ENCODE results near the gene ESYT3. TPM values are rescaled to one million over a fixed set of nuclear protein-coding genes. Genes with fewer than 3 reads are reported as not detected.

ESYT3 gene
- total and polyA plus RNA-seq, 2 of the 8 experiments (the other 6 are each of a cell fraction or from before 2014, with no cell fraction given) = 4.4 to 7.3 TPM

GRCh38 chr3:138405486-138405885 is 28.9 kb upstream of the ESYT3 start:
- TF ChIP-seq TBP (IDR thresholded peaks at IDR 0.05; ENCODE audit: low read depth, low read length) = no peak
- TF ChIP-seq TCF12 (IDR thresholded peaks at IDR 0.05; ENCODE audit: low read depth, low read length) = no peak
- Histone ChIP-seq H2BK120ac (replicated peaks; ENCODE audit: low read depth, low read length) (no peak overlapping the region), H3K56ac (replicated peaks; ENCODE audit: insufficient read length, low read depth, low read length) (no peak overlapping the region), H3K9me3 (ENCODE audit: insufficient read depth in 2 of 2, low read depth in 1 of 2, low read length in 1 of 2) (0 out of 4 replicates have a peak, but pooled peaks cover 0 to 4% of the 10 kb centered on the region in 2 experiments), H3K23me2 (ENCODE audit: low read depth, low read length) (no peaks in the 10 kb centered on the region), H3K23ac (ENCODE audit: insufficient read length) (no peak overlapping the region), H4K91ac (replicated peaks; ENCODE audit: insufficient read length, low read length) (no peak overlapping the region), H3K36me3 (ENCODE audit: control insufficient read depth in 2 of 4, insufficient read depth in 4 of 4, low read length in 3 of 4) (peaks cover 0 to 8% (median 4%) of the 10 kb centered on the region in 4 experiments; a peak in 1 of 8 replicates), H3K27ac (ENCODE audit: low read depth, low read length) (no peak overlapping the region), H3K14ac (ENCODE audit: insufficient read length) (no peak overlapping the region), H2BK15ac (ENCODE audit: low read length) (no peak overlapping the region), H2BK12ac (ENCODE audit: low read depth, low read length) (no peak overlapping the region), H3K4me3 (ENCODE audit: extremely low read depth in 1 of 4, insufficient read depth in 2 of 4, low read depth in 3 of 4, low read length in 4 of 4) (no peak overlapping the region), H4K20me1 (replicated peaks in 1 of 2; ENCODE audit: control insufficient read depth in 1 of 2, insufficient read depth in 2 of 2, low read length in 2 of 2) (no peaks in the 10 kb centered on the region), H3K79me2 (ENCODE audit: control insufficient read depth in 1 of 2, insufficient read depth in 2 of 2, low read length in 2 of 2) (no peaks in the 10 kb centered on the region), H4K5ac (ENCODE audit: insufficient read length, low read depth, low read length) (no peak overlapping the region), H3K27me3 (replicated peaks in 1 of 4; ENCODE audit: control insufficient read depth in 3 of 4, extremely low read depth in 1 of 4, insufficient read depth in 3 of 4, low read length in 3 of 4) (no peaks in the 10 kb centered on the region), H3K18ac (ENCODE audit: extremely low read depth, low read length) (no peak overlapping the region), H3K4me2 (ENCODE audit: insufficient read depth in 1 of 2, low read depth in 2 of 2, low read length in 2 of 2) (no peak overlapping the region), H2AK5ac (ENCODE audit: low read depth, low read length) (no peak overlapping the region), H2BK5ac (ENCODE audit: low read depth, low read length) (no peak overlapping the region), H3K79me1 (ENCODE audit: low read depth, low read length) (no peaks in the 10 kb centered on the region), H4K8ac (ENCODE audit: extremely low read depth, insufficient read depth, low read length) (no peak overlapping the region), H3K9ac (replicated peaks in 1 of 4; ENCODE audit: extremely low read depth in 1 of 4, low read depth in 3 of 4, low read length in 3 of 4) (no peak overlapping the region), H2BK20ac (ENCODE audit: low read length) (no peak overlapping the region), H3K4ac (replicated peaks; ENCODE audit: insufficient read length, low read depth, low read length) (no peak overlapping the region), H2AFZ (ENCODE audit: low read length) (no peak overlapping the region), H3K4me1 (replicated peaks in 1 of 4; ENCODE audit: control insufficient read depth in 3 of 4, insufficient read depth in 4 of 4, low read length in 3 of 4) (peaks cover 8 to 25% (median 16%) of the 10 kb centered on the region in 4 experiments)
- 93% methylated on average over 5 of the region's 5 CpGs; no CpG with 5 or more reads in 1 of the 2 experiments for WGBS, 2 experiments (ENCODE audit: extremely low coverage in 1 of 2, insufficient coverage in 1 of 2, insufficient read length in 1 of 2, insufficient replicate concordance in 2 of 2, low coverage in 1 of 2, low lambda C conversion rate in 2 of 2, missing lambda C conversion rate in 1 of 2)
- FAIRE-seq = no peak
- ChIA-PET CTCF (ENCODE audit: partially characterized antibody) (interaction anchor here (0.7 to 4.6 kb wide), 5 partner anchors 9 to 531 kb away, joined by 3 to 37 read pairs (median 3); no protein-coding TSS in a partner anchor), POLR2A (ENCODE audit: partially characterized antibody) (no interaction called here)
- no peak for DNase-seq (ENCODE audit: low read depth in 1 of 2, low spot score in 2 of 2)

All from H1 (cell line).